ENCODE measurements around the gene ESR1.

Gene ESR1

GRCh38 chr6:152147269-152147668 is 339.8 kb downstream of the ESR1 start:
- no peak for DNase-seq

DNA sequence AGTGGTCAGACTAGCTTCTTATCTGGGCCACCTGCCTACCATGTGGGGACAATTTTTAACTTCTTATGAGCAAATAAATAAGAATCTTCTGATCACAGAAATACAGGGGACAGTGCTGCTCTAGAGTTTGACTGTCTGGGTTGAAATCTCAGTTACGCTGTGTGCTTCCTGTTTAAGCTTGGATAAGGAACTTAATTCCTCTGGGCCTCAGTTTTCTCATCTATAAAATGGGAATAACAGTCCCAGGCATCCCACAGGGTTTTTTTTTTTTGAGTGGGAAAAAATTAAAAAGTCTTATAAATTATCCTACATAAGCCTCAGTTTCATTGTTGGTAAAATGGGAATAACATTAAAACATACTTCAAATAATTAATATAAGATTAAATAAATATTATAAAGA is 340.9 kb downstream of the ESR1 start:
- no peak for DNase-seq

DNA sequence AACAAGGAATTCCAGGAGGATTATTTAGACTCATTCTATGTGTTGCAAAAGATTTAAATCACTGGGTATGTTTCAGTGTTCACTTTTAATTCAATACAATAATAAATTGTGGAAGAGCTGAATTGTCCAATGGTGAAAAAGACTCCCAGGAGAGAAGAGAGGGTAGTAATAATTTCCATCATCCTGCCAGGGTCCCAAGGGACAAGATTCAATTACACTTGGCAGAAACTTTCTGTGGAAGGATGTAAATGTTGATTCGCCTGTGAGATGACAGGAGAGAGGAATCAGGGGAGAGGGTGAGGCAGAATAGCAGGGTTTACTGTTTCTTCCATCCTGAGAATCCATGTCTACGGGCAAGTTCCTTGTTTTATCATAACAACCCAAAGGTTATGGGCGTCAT is 342.7 kb downstream of the ESR1 start:
- DNase-seq, result no peak

GRCh38 chr6:152151920-152152319 is 344.4 kb downstream of the ESR1 start:
- DNase-seq, result no peak

DNA sequence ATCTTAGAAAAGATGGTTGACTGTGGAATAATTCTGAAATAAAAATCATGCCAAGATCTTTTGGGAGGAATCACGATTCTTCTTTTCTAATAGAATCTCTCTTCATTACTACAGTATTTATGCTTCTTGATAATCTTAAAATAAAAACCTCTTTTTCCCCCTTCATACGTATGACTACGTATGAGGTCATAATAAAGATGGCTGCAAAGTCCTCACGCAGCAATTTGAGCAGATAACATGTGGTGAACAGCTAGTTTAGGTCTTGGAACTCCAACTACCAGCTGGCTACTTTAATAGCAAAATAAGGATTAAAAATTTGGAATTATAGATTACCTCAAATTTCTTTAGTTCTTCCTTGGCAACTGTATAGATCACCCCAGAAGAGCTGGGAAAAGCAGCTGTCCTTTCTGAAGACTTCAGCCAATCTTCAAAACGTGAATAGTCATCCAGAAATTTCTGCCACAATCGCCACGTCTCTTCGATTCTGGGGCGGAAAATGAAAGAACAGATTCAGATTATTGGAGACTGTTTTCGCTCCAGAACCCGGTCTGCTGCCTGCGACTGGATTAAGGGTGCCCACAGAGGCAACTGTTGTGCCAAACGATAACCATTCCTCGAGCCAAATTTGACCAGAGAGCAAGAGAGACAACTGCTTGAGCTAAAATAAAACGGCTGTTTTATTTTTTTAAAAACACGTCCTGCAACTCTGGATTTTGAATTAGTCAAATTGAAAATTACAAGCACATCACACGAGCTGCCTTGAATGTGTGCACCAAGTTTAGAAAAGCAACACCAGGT is 347.3 kb downstream of the ESR1 start:
- no peak for DNase-seq

DNA sequence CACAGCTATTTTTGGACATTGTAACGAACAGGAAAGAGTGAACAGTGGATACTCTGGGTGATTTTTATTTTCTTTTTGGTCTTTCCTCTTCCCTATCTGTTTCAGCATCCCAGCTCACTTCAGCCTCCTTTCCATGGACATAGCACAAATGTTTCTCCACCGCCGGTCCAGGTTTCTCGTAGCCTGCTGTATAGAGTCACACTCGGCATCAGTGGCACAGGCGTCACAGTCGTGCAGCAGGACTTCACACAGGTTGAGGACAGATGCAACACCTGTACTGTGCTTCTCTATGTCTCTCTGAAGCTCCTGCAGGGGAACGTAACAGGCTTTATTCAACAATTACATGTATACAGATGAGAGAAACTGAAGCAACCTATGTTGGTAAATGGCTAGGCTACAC is 348.3 kb downstream of the ESR1 start:
- DNase-seq, result no peak

DNA sequence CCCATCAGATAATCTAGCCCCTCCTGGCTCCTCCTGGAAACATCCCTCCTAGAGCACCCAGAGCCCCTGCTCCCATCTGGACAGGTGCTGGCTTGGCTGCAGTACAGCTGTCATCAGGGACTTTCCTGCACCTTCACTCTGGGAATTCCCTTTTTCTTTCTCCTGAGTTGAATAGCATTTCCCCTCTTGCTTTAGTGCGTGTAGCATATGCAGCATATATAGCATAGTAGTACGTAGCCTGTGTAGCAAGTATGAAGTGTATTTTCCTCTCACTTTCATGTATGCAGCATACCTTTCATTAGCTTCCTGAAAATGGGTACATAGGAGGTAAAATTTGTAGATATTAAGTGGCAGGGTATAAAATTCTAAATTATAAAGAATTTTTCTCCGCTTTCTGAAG is 352.9 kb downstream of the ESR1 start:
- no peak for DNase-seq

DNA sequence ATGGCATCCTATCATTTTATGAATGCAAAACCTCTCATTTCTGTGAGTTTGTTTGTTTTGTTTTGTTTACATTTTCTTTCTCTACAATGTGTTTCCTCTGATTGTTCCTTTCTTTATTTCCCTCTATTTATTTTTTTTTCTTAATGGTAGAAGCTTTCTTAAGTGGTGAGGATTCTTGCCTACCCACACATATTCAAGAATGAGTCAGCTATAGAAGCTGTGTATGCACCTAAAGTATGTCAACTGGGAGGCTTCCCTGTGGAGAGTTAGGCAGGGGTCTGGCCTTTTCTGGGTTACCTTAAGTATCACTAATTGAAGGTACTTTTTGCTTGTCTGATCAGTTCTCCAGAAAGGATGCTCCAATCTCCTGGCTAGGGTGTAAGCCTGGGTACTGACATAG is 354.0 kb downstream of the ESR1 start:
- no peak for DNase-seq

GRCh38 chr6:152164957-152165356 is 357.5 kb downstream of the ESR1 start:
- no peak for DNase-seq

- no peak for DNase-seq
Measured at GRCh38 chr6:152166497-152166896, 359.0 kb downstream of the ESR1 start.

DNA sequence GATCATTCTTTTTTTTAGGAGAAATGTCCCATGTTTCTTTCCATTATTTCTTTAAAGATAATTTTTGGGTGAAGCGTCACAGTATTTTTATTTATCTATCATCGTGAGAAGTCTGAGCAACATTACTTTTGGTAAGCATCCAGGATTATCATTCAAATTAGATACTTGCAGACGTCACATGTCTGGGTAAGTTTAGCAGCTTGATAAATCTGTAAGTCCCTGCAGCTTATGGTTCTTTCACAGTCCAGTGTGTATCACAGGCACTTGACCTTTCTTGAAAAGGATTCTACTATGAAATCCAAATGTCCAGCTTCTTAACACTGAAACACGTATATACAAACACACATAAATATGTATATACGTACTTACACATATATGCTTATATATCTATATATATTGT is 359.4 kb downstream of the ESR1 start:
- no peak for DNase-seq

GRCh38 chr6:152167641-152168603 is 360.4 kb downstream of the ESR1 start:
- DNase-seq, result no peak

DNA sequence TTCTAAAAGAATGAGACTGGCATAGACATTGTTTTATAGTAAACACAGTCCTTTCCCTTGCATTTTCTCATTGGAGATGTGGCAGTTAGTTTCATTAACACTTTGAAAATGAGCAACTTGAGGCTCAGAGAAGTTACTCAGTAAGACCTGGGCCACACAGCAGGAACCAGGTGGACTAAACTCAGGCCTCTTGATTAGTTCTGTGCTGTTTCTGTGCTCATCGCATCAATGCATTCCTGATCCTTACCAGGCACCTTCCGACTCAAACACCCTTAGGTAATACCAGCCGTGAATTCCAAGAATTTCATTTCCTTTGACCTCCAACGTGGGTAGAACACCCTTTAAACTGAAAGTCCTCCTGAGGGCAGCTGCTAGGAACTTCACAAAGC is 362.8 kb downstream of the ESR1 start:
- no peak for DNase-seq

DNA sequence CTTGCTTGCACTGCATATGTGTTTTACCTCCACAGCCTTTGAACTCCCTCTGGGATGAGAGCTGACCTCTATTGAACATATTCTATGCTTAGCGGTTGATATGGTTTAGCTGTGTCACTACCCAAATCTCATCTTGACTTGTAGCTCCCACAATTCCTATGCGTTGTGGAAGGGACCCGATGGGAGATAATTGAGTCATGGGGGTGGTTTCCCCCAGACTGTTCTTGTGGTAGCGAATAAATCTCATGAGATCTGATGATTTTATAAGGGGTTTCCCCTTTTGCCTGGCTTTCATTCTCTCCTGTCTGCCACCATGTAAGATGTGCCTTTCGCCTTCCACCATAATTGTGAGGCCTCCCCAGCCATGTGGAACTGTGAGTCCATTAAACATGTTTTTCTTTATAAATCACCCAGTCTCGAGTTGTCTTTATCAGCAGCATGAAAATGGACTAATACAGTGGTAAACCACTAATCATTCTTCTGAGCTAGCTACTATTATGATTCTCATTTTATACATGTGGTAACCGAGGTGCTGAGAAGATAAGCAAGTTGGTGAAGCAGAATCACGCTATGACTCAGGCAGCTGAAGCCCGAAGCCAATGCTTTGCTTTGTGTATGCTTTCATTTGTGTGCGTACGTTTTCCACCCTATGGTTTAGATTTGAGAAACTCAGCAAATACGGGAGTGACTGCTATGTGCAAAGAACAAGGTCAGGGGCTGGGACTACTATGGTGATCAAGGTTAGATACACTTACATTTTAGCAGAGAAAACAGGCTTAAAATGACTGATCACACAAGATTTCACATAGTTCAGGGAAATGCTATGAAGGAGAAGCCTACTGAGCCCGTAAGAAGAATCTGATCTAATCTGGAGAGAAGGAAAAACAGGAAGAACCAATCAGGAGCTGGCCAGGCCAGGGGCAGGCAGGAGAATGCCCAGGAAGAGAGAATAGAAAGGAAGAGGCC is 363.5 kb downstream of the ESR1 start:
- no peak for DNase-seq

DNA sequence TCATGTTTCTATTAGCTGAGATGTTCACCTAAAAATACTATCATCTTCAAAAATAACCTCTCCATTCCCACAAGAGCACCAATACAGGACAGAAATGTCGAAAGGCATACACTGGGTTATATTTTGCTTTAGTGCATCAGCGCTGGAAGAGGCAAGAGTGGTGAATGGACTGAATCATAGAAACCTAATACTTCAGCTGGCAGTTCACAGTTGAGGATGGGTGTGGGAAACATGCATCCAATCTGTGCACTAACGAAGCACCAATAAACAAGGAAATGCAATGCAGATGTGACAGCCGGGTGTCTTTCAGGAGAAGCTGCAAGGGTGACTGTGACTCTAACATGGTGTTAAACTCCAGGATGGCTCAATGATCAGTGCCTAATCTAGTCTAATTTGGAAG is 365.8 kb downstream of the ESR1 start:
- no peak for DNase-seq

- no peak for DNase-seq
Measured at GRCh38 chr6:152173957-152174356, 366.5 kb downstream of the ESR1 start.

DNA sequence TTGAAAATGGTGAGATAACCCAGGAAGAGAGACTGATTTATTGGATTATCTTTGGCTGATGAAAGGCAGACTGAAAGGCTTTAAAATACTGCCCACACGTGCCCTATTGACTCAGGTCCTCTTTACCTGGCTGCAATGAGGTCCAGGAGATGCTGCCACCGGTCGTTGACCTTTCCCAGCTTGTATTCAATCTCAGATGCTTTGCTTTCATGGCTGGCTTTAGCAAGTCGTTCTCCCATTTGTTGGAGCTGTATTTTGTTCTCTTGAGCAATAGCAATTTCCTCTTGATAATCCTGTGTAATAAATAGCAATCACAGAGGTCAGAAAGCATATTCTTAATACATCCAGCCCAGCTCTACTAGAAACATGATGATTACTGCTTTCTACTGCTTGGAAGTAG is 368.8 kb downstream of the ESR1 start:
- DNase-seq, result no peak

All from NCI-H2029 (cell line).